NCI-H345 (cell line): ENCODE results near the gene AP2A2.

Source experiments
- DNase-seq: peaks from one replicate; lab custom pipeline; 2025; lab: John Stamatoyannopoulos, UW

AP2A2 gene

DNA sequence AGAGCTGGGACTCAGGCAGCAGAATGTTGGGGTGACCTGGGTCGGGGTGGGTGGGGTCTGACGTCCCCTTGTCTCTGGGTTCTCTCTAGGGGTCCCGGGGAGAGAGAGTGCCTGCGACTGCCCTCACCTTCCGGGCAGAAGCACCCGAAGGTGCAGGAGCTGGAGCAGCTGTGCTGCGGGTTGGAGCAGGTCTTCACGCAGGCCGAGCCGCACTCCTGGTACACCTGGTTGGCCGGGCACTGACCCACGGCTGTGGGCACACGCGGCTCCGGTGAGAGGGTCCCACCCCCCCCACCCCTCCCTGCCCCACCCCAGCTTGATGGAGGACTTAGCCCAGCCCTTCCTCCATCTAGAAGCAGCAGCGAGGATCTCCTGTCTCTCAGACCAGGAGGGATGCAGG, 104.4 kb downstream of the AP2A2 start:
- no peak for DNase-seq

DNA sequence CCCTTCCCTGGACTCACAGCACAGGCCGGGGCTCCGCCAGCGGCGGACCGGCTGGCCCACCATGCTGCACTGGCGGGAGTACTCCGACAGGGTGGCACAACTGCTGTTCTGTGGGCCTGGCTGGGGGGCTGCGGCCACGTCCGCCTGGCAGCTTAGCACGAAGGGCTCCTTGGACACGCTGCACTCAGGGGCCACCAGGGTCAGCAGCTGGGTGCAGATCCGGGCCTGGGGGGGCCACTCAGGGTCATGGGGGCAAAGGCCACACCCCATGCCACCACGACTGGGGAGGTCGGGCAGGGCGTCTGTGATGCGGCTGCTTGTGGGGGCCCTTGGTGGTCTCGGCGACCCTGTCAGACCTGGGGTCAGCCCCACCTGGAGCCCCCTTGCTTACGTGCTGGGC, 104.9 kb downstream of the AP2A2 start:
- no peak for DNase-seq

- no peak for DNase-seq
These were observed 105.6 kb downstream of the AP2A2 start for GRCh38 chr11:1031121-1031899.

DNA sequence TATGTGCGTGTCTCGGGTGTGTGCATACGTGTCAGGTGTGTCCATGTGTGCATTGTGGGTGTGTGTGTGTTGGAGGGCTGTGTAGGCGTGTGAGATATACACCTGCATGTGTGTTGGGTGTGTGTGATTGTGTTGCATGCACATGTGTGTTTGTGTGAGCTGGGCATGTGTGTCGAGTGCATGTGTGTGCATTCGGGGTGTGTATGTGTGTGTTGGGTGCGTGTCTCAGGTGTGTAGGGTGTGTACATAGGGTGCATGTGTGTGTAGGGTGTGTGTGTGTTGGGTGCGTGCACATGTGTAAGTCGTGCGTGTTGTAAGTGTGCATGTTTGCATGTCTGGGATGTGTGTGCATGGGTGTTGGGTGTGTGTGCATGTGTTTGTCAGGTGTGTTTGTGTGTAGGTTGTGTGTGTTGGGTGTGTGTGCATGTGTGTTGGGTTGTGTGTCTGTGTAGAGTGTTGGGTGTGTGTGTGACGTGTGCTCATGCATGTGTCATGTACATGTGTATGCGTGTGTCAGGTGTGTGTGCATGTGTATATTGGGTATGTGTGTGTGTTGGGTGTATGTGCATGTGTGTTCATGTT, 106.7 kb downstream of the AP2A2 start:
- no peak for DNase-seq

DNA sequence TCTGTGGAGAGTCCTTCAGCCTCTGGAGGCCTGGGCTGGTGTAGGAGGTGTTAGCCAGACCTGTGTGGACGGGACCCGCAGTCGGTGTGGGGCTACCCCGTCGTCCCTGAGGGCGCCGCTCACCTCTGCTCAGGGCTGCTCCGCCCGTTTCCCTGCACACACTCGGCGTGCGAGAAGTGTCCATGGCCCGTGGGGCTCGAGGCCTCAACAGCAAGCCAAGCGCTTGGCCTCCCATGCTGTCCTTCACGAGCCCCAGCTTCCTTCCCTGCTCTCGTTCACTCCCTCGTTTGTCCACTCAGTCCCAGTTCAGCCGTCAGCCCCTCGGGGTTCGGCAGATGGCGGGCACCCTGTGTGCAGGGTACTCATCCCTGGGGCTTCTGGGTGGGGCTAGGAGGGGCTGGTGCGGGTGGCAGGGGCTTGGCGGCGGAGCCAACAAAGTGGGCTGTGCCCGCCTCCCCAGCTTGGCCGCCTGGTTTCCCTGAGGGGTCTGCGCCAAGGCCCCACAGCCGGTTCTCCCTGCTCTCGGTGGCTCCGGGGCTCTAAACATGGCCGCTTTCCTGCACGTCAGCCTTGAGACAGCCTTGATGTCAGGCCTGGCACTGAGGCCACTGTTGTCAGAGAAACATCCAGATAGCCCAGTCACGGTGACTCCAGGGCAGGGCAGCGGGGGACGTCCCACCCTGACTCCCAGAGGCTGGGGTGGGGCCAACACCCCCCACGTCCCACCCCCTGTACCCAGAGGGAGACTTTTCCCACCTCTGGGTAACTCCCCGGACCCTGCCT, 107.5 kb downstream of the AP2A2 start:
- DNase-seq, result no peak

GRCh38 chr11:1034001-1034400, 108.3 kb downstream of the AP2A2 start:
- DNase-seq, result no peak

DNA sequence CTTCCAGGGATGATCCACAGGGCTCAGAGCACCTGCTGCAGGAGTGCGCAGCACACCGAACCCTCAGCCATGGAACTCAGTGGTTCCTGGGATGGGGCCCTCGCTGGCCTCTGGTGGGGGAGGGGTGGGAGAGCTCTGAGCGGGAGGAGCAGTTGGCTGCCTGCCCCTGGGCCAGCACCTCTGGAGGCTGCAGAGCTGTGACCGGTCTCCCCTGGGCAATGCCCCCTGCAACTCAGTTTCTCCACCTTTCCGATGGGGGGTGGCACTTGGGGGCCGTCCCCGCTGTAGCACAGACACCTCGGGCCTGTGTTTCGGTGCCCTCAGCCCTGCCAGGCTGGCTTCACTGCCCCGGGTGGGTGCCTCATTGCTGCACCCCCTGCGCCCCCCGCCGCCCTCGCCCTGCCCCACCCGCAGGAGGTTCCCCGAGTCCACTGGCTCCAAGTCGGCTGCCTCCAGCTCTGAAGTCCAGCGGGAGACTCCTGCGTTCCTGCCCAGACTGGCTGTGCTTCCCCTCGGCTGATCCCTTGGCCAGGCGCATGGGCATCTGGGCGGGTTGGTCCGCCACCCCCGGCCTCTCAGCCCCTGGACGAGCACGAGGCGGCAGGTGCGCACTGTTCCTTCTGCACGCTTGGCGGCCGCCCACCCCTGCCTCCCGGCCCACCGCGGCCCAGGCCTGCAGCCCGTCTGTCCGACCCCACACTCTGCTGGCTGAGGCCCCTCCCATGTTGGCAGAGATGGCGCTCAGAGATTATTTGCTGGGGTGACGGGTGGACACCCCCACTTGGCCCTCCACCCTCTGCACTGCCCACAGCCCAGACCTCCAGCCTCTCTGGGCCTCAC, 109.0 kb downstream of the AP2A2 start:
- DNase-seq, result no peak

- no peak for DNase-seq
These were observed 110.1 kb downstream of the AP2A2 start for GRCh38 chr11:1035577-1036283.

DNA sequence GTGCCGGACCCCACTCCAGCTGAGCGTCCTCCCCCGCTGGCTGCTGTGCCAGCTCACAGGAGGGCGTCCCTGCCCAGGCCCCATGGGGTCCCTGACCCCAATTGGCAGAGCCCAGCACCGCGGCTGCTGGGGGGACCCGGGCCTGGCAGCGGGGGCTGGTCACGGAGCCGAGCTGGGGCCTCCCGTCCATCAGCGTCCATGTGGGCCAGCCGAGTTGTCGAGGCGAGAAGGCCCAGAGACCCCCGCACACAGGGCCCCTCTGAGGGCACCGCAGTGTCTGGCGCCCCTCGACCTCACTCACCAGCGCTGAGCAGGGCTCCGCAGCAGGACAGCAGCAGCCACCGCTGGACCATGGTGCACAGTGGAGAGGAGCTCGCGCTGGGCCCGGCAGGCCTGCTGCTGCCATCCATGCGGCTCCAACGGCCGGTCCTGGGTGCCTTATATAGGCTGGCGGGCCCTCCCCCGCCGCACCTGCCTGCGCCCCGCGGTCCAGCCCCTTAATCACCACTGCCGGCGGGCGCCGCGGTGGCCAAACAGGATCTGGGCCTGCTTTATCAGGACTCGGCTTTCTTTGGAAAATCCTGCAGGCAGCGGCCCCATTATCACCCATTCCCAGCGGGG, 110.7 kb downstream of the AP2A2 start, which contains the start of gene MUC6:
Gene MUC6, minus strand, starts transcription at position 416 of the 621 bp plus-strand sequence. Its CDS starts 63 bp downstream, at position 353.
- no peak for DNase-seq

GRCh38 chr11:1036931-1037330, 111.3 kb downstream of the AP2A2 start:
- no peak for DNase-seq

GRCh38 chr11:1037506-1038055, 111.9 kb downstream of the AP2A2 start:
- no peak for DNase-seq

GRCh38 chr11:1038361-1038760, 112.7 kb downstream of the AP2A2 start:
- DNase-seq, result no peak

- DNase-seq, result no peak
These were observed 113.3 kb downstream of the AP2A2 start for GRCh38 chr11:1038921-1039320.

GRCh38 chr11:1039481-1040427, 114.1 kb downstream of the AP2A2 start:
- DNase-seq, result no peak

DNA sequence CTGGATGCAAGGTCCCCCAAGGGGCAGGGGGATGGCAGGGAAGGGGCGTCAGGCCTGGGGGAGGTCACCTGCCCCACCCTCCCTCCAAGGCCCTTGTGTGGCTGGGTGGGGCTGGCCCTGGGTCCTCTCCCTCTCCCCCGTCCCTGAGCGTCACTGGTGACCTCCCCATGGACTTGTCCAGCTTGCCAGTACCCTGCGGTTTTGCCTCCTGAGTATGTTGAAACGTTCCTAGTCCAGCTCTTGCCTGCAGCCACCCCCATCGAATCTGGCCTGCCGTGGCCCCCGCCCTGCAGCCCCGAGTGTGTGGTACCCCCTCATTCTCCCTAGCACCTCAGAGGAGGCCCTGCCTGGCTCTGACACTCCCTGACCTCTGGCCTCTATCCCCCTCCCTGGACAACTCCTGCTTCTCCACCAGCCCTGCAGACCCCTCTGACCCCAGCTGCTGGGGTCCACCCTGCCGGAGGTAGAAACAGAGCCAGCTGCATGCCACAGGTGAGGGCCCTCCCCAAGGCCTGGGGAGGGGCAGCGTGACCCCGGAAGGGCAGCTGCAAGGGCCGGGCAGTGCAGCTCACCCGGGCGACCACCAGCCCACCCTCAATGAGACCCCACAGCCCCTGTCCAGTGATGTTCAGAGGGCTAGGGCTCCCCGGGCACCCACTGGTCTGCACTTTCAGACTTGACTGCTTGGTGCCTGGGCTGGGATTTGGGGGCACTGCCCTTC, 114.9 kb downstream of the AP2A2 start:
- DNase-seq, result no peak

DNA sequence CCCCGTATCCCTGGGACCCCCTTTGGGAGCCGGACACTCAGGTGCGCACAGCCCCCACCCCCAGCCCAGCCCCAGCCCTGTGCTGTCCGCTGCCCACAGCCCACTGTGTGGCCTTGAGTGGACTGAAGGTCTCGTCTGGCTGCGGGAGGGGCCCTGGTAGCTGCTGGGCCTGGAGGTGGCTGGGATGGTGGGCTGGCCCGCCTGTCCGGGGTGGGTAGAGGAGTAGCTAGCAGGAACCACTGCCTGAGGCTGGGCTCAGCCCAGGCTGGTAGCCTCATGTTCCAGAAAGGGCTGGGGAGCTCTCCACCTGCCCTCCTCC, 115.4 kb downstream of the AP2A2 start:
- no peak for DNase-seq

DNA sequence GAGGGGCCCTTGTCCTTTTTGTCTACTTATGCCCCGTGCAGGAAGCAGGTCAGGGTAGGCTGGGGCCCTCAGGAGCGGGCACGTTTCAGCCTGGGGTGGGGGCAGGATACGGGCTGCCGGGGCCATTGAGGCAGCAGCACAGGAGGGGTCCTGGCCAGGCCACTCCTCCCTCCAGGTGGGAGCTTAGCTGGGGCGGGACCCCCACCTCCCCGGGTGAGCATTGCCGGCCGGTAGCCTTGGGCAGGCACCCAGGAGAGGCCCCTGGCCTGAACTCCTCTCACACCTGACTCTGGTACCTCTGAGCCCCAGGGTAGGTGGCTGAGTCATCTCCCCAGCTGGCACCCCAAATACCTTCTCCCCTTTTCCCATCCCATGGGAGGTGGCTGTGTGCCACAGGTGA, 115.8 kb downstream of the AP2A2 start:
- no peak for DNase-seq

- no peak for DNase-seq
These were observed 116.4 kb downstream of the AP2A2 start for GRCh38 chr11:1041936-1042608.
